ENCODE data around the gene ZNF566.
"Not testable (repeated sequence)": the region's sequence is repeated elsewhere in the genome, so short reads cannot be mapped to it uniquely, and the experiment has no call there.

GRCh38 chr19:36492689-36493453 is 3.5 kb upstream of the ZNF566 start:
- TF ChIP-seq, protein P1, sequence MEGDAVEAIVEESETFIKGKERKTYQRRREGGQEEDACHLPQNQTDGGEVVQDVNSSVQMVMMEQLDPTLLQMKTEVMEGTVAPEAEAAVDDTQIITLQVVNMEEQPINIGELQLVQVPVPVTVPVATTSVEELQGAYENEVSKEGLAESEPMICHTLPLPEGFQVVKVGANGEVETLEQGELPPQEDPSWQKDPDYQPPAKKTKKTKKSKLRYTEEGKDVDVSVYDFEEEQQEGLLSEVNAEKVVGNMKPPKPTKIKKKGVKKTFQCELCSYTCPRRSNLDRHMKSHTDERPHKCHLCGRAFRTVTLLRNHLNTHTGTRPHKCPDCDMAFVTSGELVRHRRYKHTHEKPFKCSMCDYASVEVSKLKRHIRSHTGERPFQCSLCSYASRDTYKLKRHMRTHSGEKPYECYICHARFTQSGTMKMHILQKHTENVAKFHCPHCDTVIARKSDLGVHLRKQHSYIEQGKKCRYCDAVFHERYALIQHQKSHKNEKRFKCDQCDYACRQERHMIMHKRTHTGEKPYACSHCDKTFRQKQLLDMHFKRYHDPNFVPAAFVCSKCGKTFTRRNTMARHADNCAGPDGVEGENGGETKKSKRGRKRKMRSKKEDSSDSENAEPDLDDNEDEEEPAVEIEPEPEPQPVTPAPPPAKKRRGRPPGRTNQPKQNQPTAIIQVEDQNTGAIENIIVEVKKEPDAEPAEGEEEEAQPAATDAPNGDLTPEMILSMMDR (IDR thresholded peaks at IDR 0.05): peak; percentile 35 to 72 (median 64)
- TF ChIP-seq POLR2A (IDR thresholded peaks at IDR 0.05): not testable (repeated sequence)

Measured in thyroid gland (tissue), 4 donors.